ENCODE data around the gene DDIT4.

- TF ChIP-seq CTCF (IDR thresholded peaks at IDR 0.05) (no peak), POLR2A (IDR thresholded peaks at IDR 0.05) (no peak), POLR2AphosphoS5 (IDR thresholded peaks at IDR 0.05) (peak; percentile 13)
These were observed 4.4 kb downstream of the DDIT4 start for GRCh38 chr10:72277996-72278667.
